ENCODE measurements around the gene CACNG5.

DNA sequence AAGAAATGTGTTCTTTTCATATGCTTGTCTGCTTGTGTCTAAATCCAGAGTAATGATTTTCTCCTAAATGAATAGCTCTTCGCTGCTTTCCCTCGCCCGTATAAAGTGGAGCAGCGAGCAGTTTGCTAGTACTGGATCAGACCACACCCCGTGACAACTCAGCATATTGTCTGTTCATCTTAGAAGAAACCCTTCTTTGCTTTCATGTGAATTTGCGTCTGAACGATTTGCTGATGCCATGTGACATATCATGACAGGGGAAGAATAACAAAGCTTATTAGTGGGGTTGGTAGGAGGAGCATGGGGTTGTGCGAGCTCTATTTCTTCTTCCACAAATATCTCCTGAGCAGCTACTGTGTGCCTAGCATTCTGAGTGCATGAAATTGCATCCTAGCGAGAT is 85.5 kb downstream of the CACNG5 start:
- TF ChIP-seq, protein P1, sequence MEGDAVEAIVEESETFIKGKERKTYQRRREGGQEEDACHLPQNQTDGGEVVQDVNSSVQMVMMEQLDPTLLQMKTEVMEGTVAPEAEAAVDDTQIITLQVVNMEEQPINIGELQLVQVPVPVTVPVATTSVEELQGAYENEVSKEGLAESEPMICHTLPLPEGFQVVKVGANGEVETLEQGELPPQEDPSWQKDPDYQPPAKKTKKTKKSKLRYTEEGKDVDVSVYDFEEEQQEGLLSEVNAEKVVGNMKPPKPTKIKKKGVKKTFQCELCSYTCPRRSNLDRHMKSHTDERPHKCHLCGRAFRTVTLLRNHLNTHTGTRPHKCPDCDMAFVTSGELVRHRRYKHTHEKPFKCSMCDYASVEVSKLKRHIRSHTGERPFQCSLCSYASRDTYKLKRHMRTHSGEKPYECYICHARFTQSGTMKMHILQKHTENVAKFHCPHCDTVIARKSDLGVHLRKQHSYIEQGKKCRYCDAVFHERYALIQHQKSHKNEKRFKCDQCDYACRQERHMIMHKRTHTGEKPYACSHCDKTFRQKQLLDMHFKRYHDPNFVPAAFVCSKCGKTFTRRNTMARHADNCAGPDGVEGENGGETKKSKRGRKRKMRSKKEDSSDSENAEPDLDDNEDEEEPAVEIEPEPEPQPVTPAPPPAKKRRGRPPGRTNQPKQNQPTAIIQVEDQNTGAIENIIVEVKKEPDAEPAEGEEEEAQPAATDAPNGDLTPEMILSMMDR (IDR thresholded peaks at IDR 0.05; ENCODE audit: low read depth, low read length, missing input control), result no peak
- TF ChIP-seq, protein P2, sequence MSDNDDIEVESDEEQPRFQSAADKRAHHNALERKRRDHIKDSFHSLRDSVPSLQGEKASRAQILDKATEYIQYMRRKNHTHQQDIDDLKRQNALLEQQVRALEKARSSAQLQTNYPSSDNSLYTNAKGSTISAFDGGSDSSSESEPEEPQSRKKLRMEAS (IDR thresholded peaks at IDR 0.05), result no peak
- no peak for TF ChIP-seq JUND (IDR thresholded peaks at IDR 0.05)
- TF ChIP-seq, protein P3, sequence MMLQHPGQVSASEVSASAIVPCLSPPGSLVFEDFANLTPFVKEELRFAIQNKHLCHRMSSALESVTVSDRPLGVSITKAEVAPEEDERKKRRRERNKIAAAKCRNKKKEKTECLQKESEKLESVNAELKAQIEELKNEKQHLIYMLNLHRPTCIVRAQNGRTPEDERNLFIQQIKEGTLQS (IDR thresholded peaks at IDR 0.05), result no peak
- no peak for TF ChIP-seq YY1 (IDR thresholded peaks at IDR 0.05)
- no peak for TF ChIP-seq SP1 (IDR thresholded peaks at IDR 0.05)
- TF ChIP-seq EGR1 (IDR thresholded peaks at IDR 0.05; ENCODE audit: low read depth in 2 of 2), result no peak
- no peak for TF ChIP-seq RAD21 (IDR thresholded peaks at IDR 0.05)
- TF ChIP-seq, protein P4, sequence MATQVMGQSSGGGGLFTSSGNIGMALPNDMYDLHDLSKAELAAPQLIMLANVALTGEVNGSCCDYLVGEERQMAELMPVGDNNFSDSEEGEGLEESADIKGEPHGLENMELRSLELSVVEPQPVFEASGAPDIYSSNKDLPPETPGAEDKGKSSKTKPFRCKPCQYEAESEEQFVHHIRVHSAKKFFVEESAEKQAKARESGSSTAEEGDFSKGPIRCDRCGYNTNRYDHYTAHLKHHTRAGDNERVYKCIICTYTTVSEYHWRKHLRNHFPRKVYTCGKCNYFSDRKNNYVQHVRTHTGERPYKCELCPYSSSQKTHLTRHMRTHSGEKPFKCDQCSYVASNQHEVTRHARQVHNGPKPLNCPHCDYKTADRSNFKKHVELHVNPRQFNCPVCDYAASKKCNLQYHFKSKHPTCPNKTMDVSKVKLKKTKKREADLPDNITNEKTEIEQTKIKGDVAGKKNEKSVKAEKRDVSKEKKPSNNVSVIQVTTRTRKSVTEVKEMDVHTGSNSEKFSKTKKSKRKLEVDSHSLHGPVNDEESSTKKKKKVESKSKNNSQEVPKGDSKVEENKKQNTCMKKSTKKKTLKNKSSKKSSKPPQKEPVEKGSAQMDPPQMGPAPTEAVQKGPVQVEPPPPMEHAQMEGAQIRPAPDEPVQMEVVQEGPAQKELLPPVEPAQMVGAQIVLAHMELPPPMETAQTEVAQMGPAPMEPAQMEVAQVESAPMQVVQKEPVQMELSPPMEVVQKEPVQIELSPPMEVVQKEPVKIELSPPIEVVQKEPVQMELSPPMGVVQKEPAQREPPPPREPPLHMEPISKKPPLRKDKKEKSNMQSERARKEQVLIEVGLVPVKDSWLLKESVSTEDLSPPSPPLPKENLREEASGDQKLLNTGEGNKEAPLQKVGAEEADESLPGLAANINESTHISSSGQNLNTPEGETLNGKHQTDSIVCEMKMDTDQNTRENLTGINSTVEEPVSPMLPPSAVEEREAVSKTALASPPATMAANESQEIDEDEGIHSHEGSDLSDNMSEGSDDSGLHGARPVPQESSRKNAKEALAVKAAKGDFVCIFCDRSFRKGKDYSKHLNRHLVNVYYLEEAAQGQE (IDR thresholded peaks at IDR 0.05), result no peak
